K562 (cell line): ENCODE results near the gene SLC25A10. TPM values are rescaled to one million over a fixed set of nuclear protein-coding genes. Genes with fewer than 3 reads are reported as not detected.

Experiments used
- BRCA1 ChIP-seq, 2 experiments: fragments of 450-650 bp in 1 of 2; sonication (generic) in 1 of 2; formaldehyde crosslinking in 1 of 2; IDR thresholded peaks; 2 replicates each; pipeline versions ENCODE4 v1.5.0 to v1.6.1; 2017 to 2020; ENCODE audit warnings: mild to moderate bottlenecking in 1 of 2, missing genetic modification reagents in 1 of 2
- CBX1 ChIP-seq: sonication (generic); IDR thresholded peaks from 2 replicates; pipeline ENCODE4 v1.6.1; 2016; ENCODE audit warnings: antibody characterized with exemption, low read depth, mild to moderate bottlenecking
- DIDO1 ChIP-seq: fragments of 450-650 bp; IDR thresholded peaks from 2 replicates; pipeline ENCODE4 v1.6.1; 2016; ENCODE audit warnings: low read depth, missing biosample characterization, missing genetic modification characterization
- E2F8 ChIP-seq: fragments of 450-650 bp; IDR thresholded peaks from 2 replicates; pipeline ENCODE4 v1.7.1; 2018; ENCODE audit warnings: mild to moderate bottlenecking, low read depth; ENCODE audit not compliant: partially characterized antibody
- HSF4 ChIP-seq: fragments of 250-450 bp; sonication (Bioruptor Pico); IDR thresholded peaks from 2 replicates; pipeline ENCODE4 v2.1.2; 2022; ENCODE audit warnings: mild to moderate bottlenecking, moderate library complexity, borderline replicate concordance
- MECOM ChIP-seq: fragments of 250-450 bp; sonication (Bioruptor Pico); IDR thresholded peaks from 2 replicates; pipeline ENCODE4 v1.8.0; 2022; ENCODE audit warnings: inconsistent platforms
- MYNN ChIP-seq, 2 experiments: sonication (generic); formaldehyde crosslinking in 1 of 2; IDR thresholded peaks; 2 replicates each; pipeline versions ENCODE4 v1.5.0 to v1.6.1; 2016 to 2020; ENCODE audit warnings: antibody characterized with exemption in 1 of 2, missing genetic modification reagents in 1 of 2
- PHF20 ChIP-seq: fragments of 450-650 bp; IDR thresholded peaks from 2 replicates; pipeline ENCODE4 v1.6.1; 2018; ENCODE audit not compliant: partially characterized antibody
- PURB ChIP-seq: sonication (generic); formaldehyde crosslinking; IDR thresholded peaks from 2 replicates; pipeline ENCODE4 v1.9.0; 2021; ENCODE audit warnings: low read depth, mild to moderate bottlenecking, missing genetic modification reagents
- SREBF2 ChIP-seq: sonication (generic); formaldehyde crosslinking; IDR thresholded peaks from 2 replicates; pipeline ENCODE4 v1.4.0; 2020; ENCODE audit warnings: mild to moderate bottlenecking, missing genetic modification reagents
- TEAD2 ChIP-seq: fragments of 450-650 bp; IDR thresholded peaks from 2 replicates; pipeline ENCODE4 v1.6.1; 2016; ENCODE audit warnings: missing genetic modification characterization, control low read depth, missing compliant biosample characterization
- ZBTB9 ChIP-seq: fragments of 450-650 bp; formaldehyde crosslinking; IDR thresholded peaks from 2 replicates; pipeline ENCODE4 v1.4.0; 2020; ENCODE audit warnings: mild to moderate bottlenecking, moderate library complexity
- ZC3H11A ChIP-seq: IDR thresholded peaks from 2 replicates; pipeline ENCODE4 v1.6.1; 2012; ENCODE audit warnings: low read depth, low read length, improper control_type of control experiment
- ZNF134 ChIP-seq: fragments of 250-450 bp; sonication (Bioruptor Pico); conservative IDR thresholded peaks from 2 replicates; pipeline ENCODE4 v1.4.0; 2020
- ZNF165 ChIP-seq: fragments of 250-450 bp; sonication (Bioruptor Pico); IDR thresholded peaks from 2 replicates; pipeline ENCODE4 v1.4.0; 2020; ENCODE audit warnings: borderline replicate concordance
- ZNF408 ChIP-seq: fragments of 250-450 bp; sonication (Bioruptor Pico); IDR thresholded peaks from 2 replicates; pipeline ENCODE4 v1.4.0; 2020; ENCODE audit warnings: low read depth, mild to moderate bottlenecking, moderate library complexity
- ZNF766 ChIP-seq: fragments of 200-800 bp; sonication (Bioruptor generic); conservative IDR thresholded peaks from 2 replicates; pipeline ENCODE4 v1.6.1; 2016; ENCODE audit warnings: missing genetic modification characterization, missing compliant biosample characterization
- polyA plus RNA-seq, 8 experiments: library from polyadenylated mRNA; depleted of rRNA in 4 of 8; stranded (reverse) in 5 of 8; unstranded in 3 of 8; fragments of >200 nt; fragmentation: Nextera tagmentation in 2 of 8; fragmentation: Illumina TruSeq in 1 of 8; extraction: Ambion mirVana in 2 of 8; extraction: Trizol in 1 of 8; gene quantifications; 2 replicates each; pipeline versions ENCODE4 v1.2.1 to v1.2.3, GENCODE V29; 2011 to 2014; ENCODE audit warnings: inconsistent platforms in 1 of 8, missing spikeins in 1 of 8
- total RNA-seq, 7 experiments: library from RNA; depleted of rRNA in 6 of 7; stranded (reverse); fragments of >200 nt in 6 of 7; fragmentation: Illumina TruSeq in 2 of 7; extraction: Trizol in 2 of 7; gene quantifications; 2 replicates each; pipeline versions ENCODE4 v1.2.1 to v1.2.3, GENCODE V29; 2011 to 2021; ENCODE audit warnings: low replicate concordance in 1 of 7
- TF ChIP-seq, protein P1 (sequence below), 2 experiments: fragments of 150-350 bp in 1 of 2; IDR thresholded peaks; 2 replicates each; pipeline ENCODE4 v1.6.1; 2012 to 2016; ENCODE audit warnings: low read depth in 2 of 2, low read length in 2 of 2, mild to moderate bottlenecking in 1 of 2, moderate library complexity in 1 of 2

SLC25A10 gene
- total and polyA plus RNA-seq, 9 of the 15 experiments (the other 6 are each of a cell fraction or from before 2014, with no cell fraction given) = 0.10 to 85.6 (median 34.3) TPM

GRCh38 chr17:81741594-81742452 is 29.7 kb downstream of the SLC25A10 start (continued):
- TF ChIP-seq BRCA1 (IDR thresholded peaks at IDR 0.05) = no peak
- TF ChIP-seq BRCA1 (CRISPR knock-in tag; IDR thresholded peaks at IDR 0.05) = no peak; the same call in 1 of the 2 replicates
- peak; percentile 86 for TF ChIP-seq PHF20
- no peak for TF ChIP-seq MYNN (IDR thresholded peaks at IDR 0.05)
- TF ChIP-seq MYNN (CRISPR knock-in tag; IDR thresholded peaks at IDR 0.05) = no peak
- no peak for TF ChIP-seq ZNF165 (CRISPR knock-in tag)
- no peak for TF ChIP-seq SREBF2
- TF ChIP-seq ZNF408 (CRISPR knock-in tag) = no peak
- TF ChIP-seq ZNF766 = no peak
- no peak for TF ChIP-seq ZBTB9 (CRISPR knock-in tag)
- no peak for TF ChIP-seq ZNF134
- TF ChIP-seq, protein P1, sequence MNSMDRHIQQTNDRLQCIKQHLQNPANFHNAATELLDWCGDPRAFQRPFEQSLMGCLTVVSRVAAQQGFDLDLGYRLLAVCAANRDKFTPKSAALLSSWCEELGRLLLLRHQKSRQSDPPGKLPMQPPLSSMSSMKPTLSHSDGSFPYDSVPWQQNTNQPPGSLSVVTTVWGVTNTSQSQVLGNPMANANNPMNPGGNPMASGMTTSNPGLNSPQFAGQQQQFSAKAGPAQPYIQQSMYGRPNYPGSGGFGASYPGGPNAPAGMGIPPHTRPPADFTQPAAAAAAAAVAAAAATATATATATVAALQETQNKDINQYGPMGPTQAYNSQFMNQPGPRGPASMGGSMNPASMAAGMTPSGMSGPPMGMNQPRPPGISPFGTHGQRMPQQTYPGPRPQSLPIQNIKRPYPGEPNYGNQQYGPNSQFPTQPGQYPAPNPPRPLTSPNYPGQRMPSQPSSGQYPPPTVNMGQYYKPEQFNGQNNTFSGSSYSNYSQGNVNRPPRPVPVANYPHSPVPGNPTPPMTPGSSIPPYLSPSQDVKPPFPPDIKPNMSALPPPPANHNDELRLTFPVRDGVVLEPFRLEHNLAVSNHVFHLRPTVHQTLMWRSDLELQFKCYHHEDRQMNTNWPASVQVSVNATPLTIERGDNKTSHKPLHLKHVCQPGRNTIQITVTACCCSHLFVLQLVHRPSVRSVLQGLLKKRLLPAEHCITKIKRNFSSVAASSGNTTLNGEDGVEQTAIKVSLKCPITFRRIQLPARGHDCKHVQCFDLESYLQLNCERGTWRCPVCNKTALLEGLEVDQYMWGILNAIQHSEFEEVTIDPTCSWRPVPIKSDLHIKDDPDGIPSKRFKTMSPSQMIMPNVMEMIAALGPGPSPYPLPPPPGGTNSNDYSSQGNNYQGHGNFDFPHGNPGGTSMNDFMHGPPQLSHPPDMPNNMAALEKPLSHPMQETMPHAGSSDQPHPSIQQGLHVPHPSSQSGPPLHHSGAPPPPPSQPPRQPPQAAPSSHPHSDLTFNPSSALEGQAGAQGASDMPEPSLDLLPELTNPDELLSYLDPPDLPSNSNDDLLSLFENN (IDR thresholded peaks at IDR 0.05; ENCODE audit: low read depth in 2 of 2, low read length in 2 of 2) = no peak
- TF ChIP-seq DIDO1 = no peak
- TF ChIP-seq MECOM (CRISPR knock-in tag) = no peak
- no peak for TF ChIP-seq ZC3H11A
- no peak for TF ChIP-seq CBX1
- TF ChIP-seq E2F8 = no peak
- TF ChIP-seq PURB (CRISPR knock-in tag) = no peak
- no peak for TF ChIP-seq TEAD2 (tag)
- TF ChIP-seq HSF4 (CRISPR knock-in tag) = no peak
